HCT116 (cell line): ENCODE results near the gene TBXA2R. TPM values are rescaled to one million over a fixed set of nuclear protein-coding genes. Genes with fewer than 3 reads are reported as not detected.

Experiments
- ATAC-seq: fragments of 200-7000 bp; cut with Tn5 transposase; 2 replicates; pipeline ENCODE4 v1.9.1; 2020; ENCODE audit warnings: mild to moderate bottlenecking, moderate library complexity
- BruUV-seq: library from RNA; stranded (reverse); fragments of 400-500 nt; replicated peaks from 2 replicates; lab custom pipeline; 2021; lab: Mats Ljungman, UMichigan
- CTCF ChIA-PET: fragments of 300-600 bp; sonication (Branson Sonifier 250); formaldehyde crosslinking; loops from one replicate; lab custom pipeline; 2021; ENCODE audit warnings: antibody characterized with exemption; lab: Charles Lee
- POLR2A ChIA-PET: fragments of 300-600, 350-600 bp; sonication (Branson Sonifier 250); formaldehyde crosslinking; loops from one replicate; lab custom pipeline; 2021; ENCODE audit warnings: antibody characterized with exemption; lab: Charles Lee
- RAD21 ChIA-PET, 2 experiments: fragments of 300-600 bp; sonication (Branson Sonifier 250); formaldehyde crosslinking; loops; one replicate each; lab custom pipeline; 2023; ENCODE audit warnings: low total read pairs in 2 of 2; ENCODE audit not compliant: uncharacterized antibody in 2 of 2, unreplicated experiment in 2 of 2, low non-redundant PET in 1 of 2; lab: Charles Lee
- DNase-seq: peaks from one replicate; pipeline ENCODE4 v3.0.0-alpha.2; 2010; ENCODE audit warnings: low read depth, low spot score
- H2AFZ ChIP-seq: fragments of 200-600 bp; shearing (Covaris generic), sonication (generic); 2 replicates; pipeline ENCODE4 v1.6.1; 2017; ENCODE audit warnings: low read depth, mixed run types, mixed read lengths, antibody characterized with exemption, low read length; ENCODE audit not compliant: poor library complexity, severe bottlenecking
- H3K27ac ChIP-seq: 2 replicates; pipeline ENCODE4 v1.5.1; 2012; ENCODE audit warnings: low read depth, low read length
- H3K27me3 ChIP-seq: fragments of 200-600 bp; sonication (generic); 2 replicates; pipeline ENCODE4 v1.6.1; 2016; ENCODE audit warnings: mixed run types, low read length, mixed read lengths; ENCODE audit not compliant: insufficient read depth
- H3K36me3 ChIP-seq, 2 experiments: fragments of 200-500 bp in 1 of 2; fragments of 200-600 bp in 1 of 2; sonication (Bioruptor generic) in 1 of 2; sonication (generic) in 1 of 2; 2 replicates each; pipeline versions ENCODE4 v1.5.1 to v1.6.1; 2014 to 2016; ENCODE audit warnings: low read length in 2 of 2, inconsistent platforms in 1 of 2, mixed read lengths in 1 of 2, mixed run types in 1 of 2; ENCODE audit not compliant: insufficient read depth in 2 of 2, control insufficient read depth in 1 of 2
- H3K4me1 ChIP-seq, 2 experiments: fragments of 200-600 bp in 1 of 2; sonication (generic) in 1 of 2; 2 replicates each; pipeline versions ENCODE4 v1.5.1 to v1.6.1; 2012 to 2017; ENCODE audit warnings: low read length in 2 of 2, inconsistent platforms in 1 of 2, mild to moderate bottlenecking in 1 of 2, mixed read lengths in 1 of 2, mixed run types in 1 of 2, moderate library complexity in 1 of 2; ENCODE audit not compliant: insufficient read depth in 2 of 2, control insufficient read depth in 1 of 2
- H3K4me2 ChIP-seq: fragments of 200-600 bp; sonication (generic); 2 replicates; pipeline ENCODE4 v1.6.1; 2017; ENCODE audit warnings: mixed run types, low read length, mixed read lengths
- H3K4me3 ChIP-seq, 2 experiments: fragments of 200-600 bp in 1 of 2; sonication (generic) in 1 of 2; replicated peaks in 1 of 2; 2 replicates each; pipeline ENCODE4 v1.5.1; 2011 to 2016; ENCODE audit warnings: low read length in 2 of 2, control low read depth in 1 of 2, low read depth in 1 of 2, mild to moderate bottlenecking in 1 of 2, mixed read lengths in 1 of 2, mixed run types in 1 of 2
- H3K79me2 ChIP-seq: fragments of 200-600 bp; sonication (generic); 2 replicates; pipeline ENCODE4 v1.6.1; 2017; ENCODE audit warnings: mild to moderate bottlenecking, mixed run types, low read length, moderate library complexity, mixed read lengths; ENCODE audit not compliant: insufficient read depth
- H3K9ac ChIP-seq: fragments of 200-600 bp; sonication (generic); 2 replicates; pipeline ENCODE4 v1.6.1; 2016; ENCODE audit warnings: low read length, mixed read lengths
- H3K9me2 ChIP-seq: fragments of 200-600 bp; sonication (generic), shearing (Covaris generic); 2 replicates; pipeline ENCODE4 v1.6.1; 2017; ENCODE audit warnings: mixed run types, mild to moderate bottlenecking, moderate library complexity; ENCODE audit not compliant: insufficient read depth
- H3K9me3 ChIP-seq, 2 experiments: fragments of 200-500 bp in 1 of 2; fragments of 200-600 bp in 1 of 2; sonication (Bioruptor generic) in 1 of 2; sonication (generic) in 1 of 2; 2 replicates each; pipeline ENCODE4 v1.6.1; 2014 to 2017; ENCODE audit warnings: low read length in 2 of 2, mixed read lengths in 2 of 2, inconsistent platforms in 1 of 2, low read depth in 1 of 2, mild to moderate bottlenecking in 1 of 2, mixed run types in 1 of 2, moderate library complexity in 1 of 2; ENCODE audit not compliant: control insufficient read depth in 1 of 2, insufficient read depth in 1 of 2
- H4K20me1 ChIP-seq: fragments of 200-600 bp; sonication (generic), shearing (Covaris generic); 2 replicates; pipeline ENCODE4 v1.6.1; 2017; ENCODE audit warnings: mixed run types, mild to moderate bottlenecking, moderate library complexity; ENCODE audit not compliant: insufficient read depth
- ATF3 ChIP-seq: IDR thresholded peaks from 2 replicates; pipeline ENCODE4 v1.6.1; 2012
- CBX3 ChIP-seq: IDR thresholded peaks from 2 replicates; pipeline ENCODE4 v1.6.1; 2012; ENCODE audit warnings: low read depth
- ELF1 ChIP-seq: IDR thresholded peaks from 2 replicates; pipeline ENCODE4 v1.6.1; 2012; ENCODE audit warnings: low read depth, borderline replicate concordance
- EZH2 ChIP-seq: fragments of 200-600 bp; sonication (generic); IDR thresholded peaks from 2 replicates; pipeline ENCODE4 v1.6.1; 2017; ENCODE audit warnings: antibody characterized with exemption, mixed run types
- EZH2phosphoT487 ChIP-seq: fragments of 200-600 bp; IDR thresholded peaks from 2 replicates; pipeline ENCODE4 v1.6.1; 2018; ENCODE audit warnings: antibody characterized with exemption, borderline replicate concordance
- FOSL1 ChIP-seq: IDR thresholded peaks from 2 replicates; pipeline ENCODE4 v1.6.1; 2012; ENCODE audit warnings: low read depth
- JUND ChIP-seq: IDR thresholded peaks from 2 replicates; pipeline ENCODE4 v1.6.1; 2012
- MAX ChIP-seq: IDR thresholded peaks from 2 replicates; pipeline ENCODE4 v1.6.1; 2012
- POLR2A ChIP-seq: IDR thresholded peaks from 2 replicates; pipeline ENCODE4 v1.7.0; 2011; ENCODE audit warnings: borderline replicate concordance; ENCODE audit not compliant: insufficient read depth, insufficient read length; ENCODE audit errors: extremely low read depth
- POLR2AphosphoS5 ChIP-seq: IDR thresholded peaks from 2 replicates; pipeline ENCODE4 v1.6.1; 2011; ENCODE audit warnings: mild to moderate bottlenecking, low read depth, low read length, moderate library complexity
- SIN3A ChIP-seq: IDR thresholded peaks from 2 replicates; pipeline ENCODE4 v1.6.1; 2012; ENCODE audit warnings: low read depth
- SP1 ChIP-seq: IDR thresholded peaks from 2 replicates; pipeline ENCODE4 v1.6.1; 2012; ENCODE audit warnings: low read depth
- TCF7L2 ChIP-seq: IDR thresholded peaks from 2 replicates; pipeline ENCODE4 v1.7.0; 2011; ENCODE audit warnings: borderline replicate concordance, inconsistent platforms; ENCODE audit not compliant: insufficient read depth, insufficient read length; ENCODE audit errors: extremely low read depth
- YY1 ChIP-seq: IDR thresholded peaks from 2 replicates; pipeline ENCODE4 v1.6.1; 2011; ENCODE audit warnings: low read length, low read depth, moderate library complexity, mild to moderate bottlenecking; ENCODE audit not compliant: insufficient replicate concordance; ENCODE audit errors: extremely low read depth
- ZBTB33 ChIP-seq: IDR thresholded peaks from 2 replicates; pipeline ENCODE4 v1.6.1; 2011; ENCODE audit warnings: mild to moderate bottlenecking, low read length, moderate library complexity; ENCODE audit not compliant: insufficient replicate concordance; ENCODE audit errors: extremely low read depth
- ZFX ChIP-seq: fragments of 450-650 bp; IDR thresholded peaks from 2 replicates; pipeline ENCODE4 v1.6.1; 2017
- ZNF274 ChIP-seq: fragments of 200-500 bp; sonication (Bioruptor generic); IDR thresholded peaks from 2 replicates; pipeline ENCODE4 v1.6.1; 2014; ENCODE audit warnings: mild to moderate bottlenecking, low read depth, low read length, inconsistent platforms
- intact Hi-C: fragments of 100-400 bp; cut with micrococcal nuclease; formaldehyde crosslinking; loops from 2 replicates; pipeline ENCODE4 v1.10.0; 2022
- total RNA-seq: library from RNA; stranded (reverse); gene quantifications from one replicate; pipeline ENCODE4 v1.2.1, GENCODE V29; 2021; ENCODE audit not compliant: unreplicated experiment
- TF ChIP-seq, protein P1 (sequence below), 3 experiments: fragments of 200-600 bp in 1 of 3; sonication (generic) in 1 of 3; IDR thresholded peaks in 2 of 3; conservative IDR thresholded peaks in 1 of 3; 2 replicates each; pipeline ENCODE4 v1.5.1; 2012 to 2017; ENCODE audit warnings: low read depth in 2 of 3, low read length in 2 of 3, antibody characterized with exemption in 1 of 3, borderline replicate concordance in 1 of 3, control low read depth in 1 of 3, mild to moderate bottlenecking in 1 of 3, mixed read lengths in 1 of 3, mixed run types in 1 of 3, moderate library complexity in 1 of 3; ENCODE audit not compliant: insufficient read depth in 1 of 3
- TF ChIP-seq, protein P2 (sequence below): IDR thresholded peaks from 2 replicates; pipeline ENCODE4 v1.6.1; 2012; ENCODE audit warnings: low read depth

The TBXA2R gene
- total RNA-seq, 1 experiment from 2014 or later, result 2.3 TPM

GRCh38 chr19:3608079-3608641 lies 1.5 kb upstream of the TBXA2R start:
- peak overlapping the region; percentile 64 to 67 for H3K4me3 ChIP-seq
- CTCF ChIA-PET, result interaction anchor here (0.6 to 0.9 kb wide), 3 partner anchors 9 to 380 kb away, joined by 3 read pairs; no protein-coding TSS in a partner anchor

More at GRCh38 chr19:3608079-3608641, 1.5 kb upstream of the TBXA2R start:
- no peaks in the 10 kb centered on the region for H4K20me1 ChIP-seq
- H3K27ac ChIP-seq, result peak overlapping the region; percentile 79
- TF ChIP-seq, protein P1, sequence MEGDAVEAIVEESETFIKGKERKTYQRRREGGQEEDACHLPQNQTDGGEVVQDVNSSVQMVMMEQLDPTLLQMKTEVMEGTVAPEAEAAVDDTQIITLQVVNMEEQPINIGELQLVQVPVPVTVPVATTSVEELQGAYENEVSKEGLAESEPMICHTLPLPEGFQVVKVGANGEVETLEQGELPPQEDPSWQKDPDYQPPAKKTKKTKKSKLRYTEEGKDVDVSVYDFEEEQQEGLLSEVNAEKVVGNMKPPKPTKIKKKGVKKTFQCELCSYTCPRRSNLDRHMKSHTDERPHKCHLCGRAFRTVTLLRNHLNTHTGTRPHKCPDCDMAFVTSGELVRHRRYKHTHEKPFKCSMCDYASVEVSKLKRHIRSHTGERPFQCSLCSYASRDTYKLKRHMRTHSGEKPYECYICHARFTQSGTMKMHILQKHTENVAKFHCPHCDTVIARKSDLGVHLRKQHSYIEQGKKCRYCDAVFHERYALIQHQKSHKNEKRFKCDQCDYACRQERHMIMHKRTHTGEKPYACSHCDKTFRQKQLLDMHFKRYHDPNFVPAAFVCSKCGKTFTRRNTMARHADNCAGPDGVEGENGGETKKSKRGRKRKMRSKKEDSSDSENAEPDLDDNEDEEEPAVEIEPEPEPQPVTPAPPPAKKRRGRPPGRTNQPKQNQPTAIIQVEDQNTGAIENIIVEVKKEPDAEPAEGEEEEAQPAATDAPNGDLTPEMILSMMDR (IDR thresholded peaks at IDR 0.05 in 2 of 3, conservative IDR thresholded peaks at IDR 0.05 in 1 of 3; ENCODE audit: borderline replicate concordance in 1 of 3, insufficient read depth in 1 of 3, low read depth in 2 of 3, low read length in 2 of 3), result no peak
- TF ChIP-seq MAX (no peak), CBX3 (no peak), ATF3 (no peak), SIN3A (no peak), ZBTB33 (no peak), ZFX (no peak), FOSL1 (no peak), ELF1 (no peak), YY1 (no peak), EZH2 (no peak), POLR2AphosphoS5 (no peak), JUND (no peak), EZH2phosphoT487 (no peak), POLR2A (no peak), ZNF274 (no peak), SP1 (no peak), TCF7L2 (no peak)
- TF ChIP-seq, protein P2, sequence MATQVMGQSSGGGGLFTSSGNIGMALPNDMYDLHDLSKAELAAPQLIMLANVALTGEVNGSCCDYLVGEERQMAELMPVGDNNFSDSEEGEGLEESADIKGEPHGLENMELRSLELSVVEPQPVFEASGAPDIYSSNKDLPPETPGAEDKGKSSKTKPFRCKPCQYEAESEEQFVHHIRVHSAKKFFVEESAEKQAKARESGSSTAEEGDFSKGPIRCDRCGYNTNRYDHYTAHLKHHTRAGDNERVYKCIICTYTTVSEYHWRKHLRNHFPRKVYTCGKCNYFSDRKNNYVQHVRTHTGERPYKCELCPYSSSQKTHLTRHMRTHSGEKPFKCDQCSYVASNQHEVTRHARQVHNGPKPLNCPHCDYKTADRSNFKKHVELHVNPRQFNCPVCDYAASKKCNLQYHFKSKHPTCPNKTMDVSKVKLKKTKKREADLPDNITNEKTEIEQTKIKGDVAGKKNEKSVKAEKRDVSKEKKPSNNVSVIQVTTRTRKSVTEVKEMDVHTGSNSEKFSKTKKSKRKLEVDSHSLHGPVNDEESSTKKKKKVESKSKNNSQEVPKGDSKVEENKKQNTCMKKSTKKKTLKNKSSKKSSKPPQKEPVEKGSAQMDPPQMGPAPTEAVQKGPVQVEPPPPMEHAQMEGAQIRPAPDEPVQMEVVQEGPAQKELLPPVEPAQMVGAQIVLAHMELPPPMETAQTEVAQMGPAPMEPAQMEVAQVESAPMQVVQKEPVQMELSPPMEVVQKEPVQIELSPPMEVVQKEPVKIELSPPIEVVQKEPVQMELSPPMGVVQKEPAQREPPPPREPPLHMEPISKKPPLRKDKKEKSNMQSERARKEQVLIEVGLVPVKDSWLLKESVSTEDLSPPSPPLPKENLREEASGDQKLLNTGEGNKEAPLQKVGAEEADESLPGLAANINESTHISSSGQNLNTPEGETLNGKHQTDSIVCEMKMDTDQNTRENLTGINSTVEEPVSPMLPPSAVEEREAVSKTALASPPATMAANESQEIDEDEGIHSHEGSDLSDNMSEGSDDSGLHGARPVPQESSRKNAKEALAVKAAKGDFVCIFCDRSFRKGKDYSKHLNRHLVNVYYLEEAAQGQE, result no peak
- TF ChIP-seq, all 23 proteins: peak for 0
- intact Hi-C loops, result no loop called here
- H3K4me2 ChIP-seq, result peak overlapping the region; percentile 83
- BruUV-seq, result no TSS peak
- peak overlapping the region; percentile 67 for H3K9ac ChIP-seq
- no peaks in the 10 kb centered on the region for H3K9me2 ChIP-seq
- H3K27me3 ChIP-seq, result no peaks in the 10 kb centered on the region
- POLR2A ChIA-PET, result interaction anchor here (0.6 to 1.4 kb wide), 3 partner anchors 15 to 19 kb away, joined by 3 to 4 read pairs (median 3); partner anchors contain the start of gene CACTIN
- H2AFZ ChIP-seq, result no peak overlapping the region
- no peaks in the 10 kb centered on the region for H3K79me2 ChIP-seq
- H3K9me3 ChIP-seq, result no peaks in the 10 kb centered on the region
- DNase-seq (no peak), ATAC-seq (no peak)
- H3K36me3 ChIP-seq, result peaks cover 0 to 7% of the 10 kb centered on the region in 2 experiments; a peak in 1 of 4 replicates
- H3K4me1 ChIP-seq, result peaks cover 13 to 28% of the 10 kb centered on the region in 2 experiments
- RAD21 ChIA-PET, result interaction anchor here in 1 of 2 experiments (0.6 to 1.2 kb wide), 2 partner anchors 17 to 31 kb away, joined by 3 to 5 read pairs; no protein-coding TSS in a partner anchor
